CD4-positive, CD25-positive, alpha-beta regulatory T cell (primary cell): ENCODE results near the gene UTP15. TPM values are rescaled to one million over a fixed set of nuclear protein-coding genes. Genes with fewer than 3 reads are reported as not detected.

Experiments used
- ATAC-seq, 2 donors: fragments of 150-1000 bp; cut with Tn5 transposase; one replicate each; pipeline ENCODE4 v1.10.0; 2021; ENCODE audit warnings: low read depth in 2 of 2, moderate number of reproducible peaks in 2 of 2, moderate library complexity in 1 of 2
- DNase-seq, 3 donors: peaks; one replicate each; pipeline versions ENCODE4 v3.0.0 to v3.0.0-alpha.2; 2012 to 2022; ENCODE audit warnings: mixed read lengths in 1 of 3
- H3K27ac ChIP-seq: one replicate; pipeline ENCODE4 v1.7.0; 2013; ENCODE audit warnings: mild to moderate bottlenecking, low read length; ENCODE audit not compliant: insufficient read depth, poor library complexity, severe bottlenecking
- H3K27me3 ChIP-seq: one replicate; pipeline ENCODE4 v1.7.0; 2013; ENCODE audit warnings: low read length; ENCODE audit not compliant: control insufficient read depth, insufficient read depth
- H3K36me3 ChIP-seq: one replicate; pipeline ENCODE4 v1.7.0; 2013; ENCODE audit warnings: mild to moderate bottlenecking, low read length, moderate library complexity; ENCODE audit not compliant: control insufficient read depth, insufficient read depth
- H3K4me1 ChIP-seq: 2 replicates; pipeline ENCODE4 v1.7.0; 2013; ENCODE audit warnings: mild to moderate bottlenecking, low read length; ENCODE audit not compliant: insufficient read depth, control insufficient read depth, poor library complexity, severe bottlenecking
- H3K4me3 ChIP-seq: one replicate; pipeline ENCODE4 v1.7.0; 2013; ENCODE audit warnings: low read depth, mild to moderate bottlenecking, low read length, moderate library complexity
- H3K9me3 ChIP-seq, 2 experiments: 1 replicate in 1 of 2; 2 replicates in 1 of 2; pipeline ENCODE4 v1.7.0; 2013; ENCODE audit warnings: low read length in 2 of 2, mild to moderate bottlenecking in 1 of 2, moderate library complexity in 1 of 2; ENCODE audit not compliant: control insufficient read depth in 2 of 2
- H3K27ac Mint-ChIP-seq, 3 donors: one replicate each; pipeline ENCODE4 v1.8.0; 2020 to 2022; ENCODE audit warnings: mild to moderate bottlenecking in 3 of 3, mixed read lengths in 3 of 3, moderate library complexity in 2 of 3
- H3K27me3 Mint-ChIP-seq: one replicate; pipeline ENCODE4 v1.8.0; 2022; ENCODE audit warnings: mild to moderate bottlenecking, mixed read lengths
- H3K36me3 Mint-ChIP-seq: one replicate; pipeline ENCODE4 v1.8.0; 2020; ENCODE audit warnings: mixed read lengths
- H3K4me1 Mint-ChIP-seq, 4 donors: one replicate each; pipeline ENCODE4 v1.8.0; 2020 to 2022; ENCODE audit warnings: mixed read lengths in 4 of 4, mild to moderate bottlenecking in 1 of 4
- H3K4me3 Mint-ChIP-seq, 4 donors: one replicate each; pipeline ENCODE4 v1.8.0; 2020 to 2022; ENCODE audit warnings: mild to moderate bottlenecking in 4 of 4, mixed read lengths in 4 of 4, moderate library complexity in 3 of 4
- H3K9me3 Mint-ChIP-seq, 7 donors: one replicate each; pipeline ENCODE4 v1.8.0; 2020 to 2022; ENCODE audit warnings: mixed read lengths in 7 of 7, mild to moderate bottlenecking in 3 of 7, moderate library complexity in 2 of 7
- polyA plus RNA-seq, 4 donors: library from polyadenylated mRNA; unstranded; fragments of 300-500 nt; fragmentation: Illumina TruSeq; gene quantifications; one replicate each; pipeline ENCODE4 v1.2.3, GENCODE V29; 2021
- total RNA-seq: library from RNA; stranded (reverse); gene quantifications from one replicate; pipeline ENCODE4 v1.2.3, GENCODE V29; 2022

The UTP15 gene
- total and polyA plus RNA-seq, 5 donors from 2014 or later = 4.9 to 32.9 (median 10.1) TPM

- Mint-ChIP-seq H3K9me3 (no peaks in the 10 kb centered on the region), H3K27ac (peak overlapping the region; percentile 97 to 100 (median 99)), H3K27me3 (peaks cover 4% of the 10 kb centered on the region), H3K36me3 (peaks cover 3% of the 10 kb centered on the region), H3K4me3 (peak overlapping the region; percentile 97 to 100 (median 99)), H3K4me1 (peaks cover 37 to 66% (median 56%) of the 10 kb centered on the region in 4 donors)
- Histone ChIP-seq H3K36me3 (peaks cover 35% of the 10 kb centered on the region), H3K27ac (peak overlapping the region; percentile 94), H3K9me3 (no peaks in the 10 kb centered on the region), H3K4me1 (peaks cover 29% of the 10 kb centered on the region), H3K27me3 (no peaks in the 10 kb centered on the region), H3K4me3 (peak overlapping the region; percentile 100)
- no peak for ATAC-seq
- DNase-seq = no peak
Measured at GRCh38 chr5:73565969-73566547, 515 bp downstream of the UTP15 start.

GRCh38 chr5:73582285-73583145 lies 17.0 kb downstream of the UTP15 start:
- no peak overlapping the region for H3K4me3 ChIP-seq
- DNase-seq = no peak
- Mint-ChIP-seq H3K27ac (no peak overlapping the region), H3K4me3 (no peak overlapping the region), H3K4me1 (peaks cover 0 to 2% (median under 1%) of the 10 kb centered on the region in 4 donors), H3K9me3 (no peaks in the 10 kb centered on the region), H3K27me3 (no peaks in the 10 kb centered on the region), H3K36me3 (peaks cover 28% of the 10 kb centered on the region)
- H3K27ac ChIP-seq = no peak overlapping the region
- H3K4me1 ChIP-seq = no peaks in the 10 kb centered on the region
- H3K27me3 ChIP-seq = no peaks in the 10 kb centered on the region
- no peaks in the 10 kb centered on the region for H3K9me3 ChIP-seq
- H3K36me3 ChIP-seq = peaks cover 39% of the 10 kb centered on the region
- ATAC-seq = no peak

- Histone ChIP-seq H3K27ac (no peak overlapping the region), H3K36me3 (no peaks in the 10 kb centered on the region), H3K4me1 (no peaks in the 10 kb centered on the region), H3K27me3 (no peaks in the 10 kb centered on the region), H3K4me3 (no peak overlapping the region), H3K9me3 (no peaks in the 10 kb centered on the region)
- no peak overlapping the region for H3K4me3 Mint-ChIP-seq
- H3K36me3 Mint-ChIP-seq = no peaks in the 10 kb centered on the region
- H3K27ac Mint-ChIP-seq = no peak overlapping the region
- no peaks in the 10 kb centered on the region for H3K9me3 Mint-ChIP-seq
- H3K27me3 Mint-ChIP-seq = peaks cover 4% of the 10 kb centered on the region
- H3K4me1 Mint-ChIP-seq = no peaks in the 10 kb centered on the region
- no peak for ATAC-seq
- no peak for DNase-seq
Measured at GRCh38 chr5:73587923-73588322, 22.4 kb downstream of the UTP15 start.

DNA sequence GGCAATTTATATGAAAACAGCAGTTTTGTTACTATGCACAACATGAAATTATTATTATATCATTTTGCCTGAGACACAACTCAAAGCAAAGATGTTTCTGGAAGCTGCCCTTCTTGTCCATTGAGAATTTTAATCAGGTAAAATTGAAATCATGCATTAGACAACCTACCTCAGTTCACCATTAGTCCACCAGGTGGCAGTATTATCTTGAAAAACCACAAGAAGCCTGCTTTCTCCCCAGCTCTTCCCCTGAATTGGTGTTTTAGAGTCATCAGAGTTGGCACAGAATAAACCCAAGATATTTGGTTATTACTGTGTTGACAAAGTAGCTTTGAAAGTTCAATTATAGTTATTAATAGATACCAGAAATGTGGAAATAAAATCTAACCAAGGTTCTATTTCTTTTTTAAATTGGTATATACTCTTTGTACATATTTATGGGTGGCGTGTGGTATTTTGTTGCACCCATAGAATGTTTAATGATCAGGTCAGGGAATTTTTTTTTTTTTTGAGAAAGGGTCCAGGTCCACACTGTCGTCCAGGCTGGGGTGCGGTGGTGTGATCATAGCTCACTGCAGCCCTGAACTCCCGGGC lies 25.7 kb downstream of the UTP15 start:
- Mint-ChIP-seq H3K36me3 (no peaks in the 10 kb centered on the region), H3K4me3 (no peak overlapping the region)
- H3K27ac ChIP-seq = no peak overlapping the region

GRCh38 chr5:73591698-73592501 lies 26.4 kb downstream of the UTP15 start:
- no peaks in the 10 kb centered on the region for H3K36me3 Mint-ChIP-seq
- ATAC-seq = no peak
- no peak for DNase-seq
- Histone ChIP-seq H3K9me3 (no peaks in the 10 kb centered on the region), H3K4me3 (no peak overlapping the region), H3K27ac (no peak overlapping the region), H3K4me1 (no peaks in the 10 kb centered on the region), H3K36me3 (no peaks in the 10 kb centered on the region), H3K27me3 (no peaks in the 10 kb centered on the region)
- peaks cover 4% of the 10 kb centered on the region for H3K27me3 Mint-ChIP-seq
- no peak overlapping the region for H3K27ac Mint-ChIP-seq
- H3K4me3 Mint-ChIP-seq = no peak overlapping the region
- H3K4me1 Mint-ChIP-seq = no peaks in the 10 kb centered on the region
- H3K9me3 Mint-ChIP-seq = no peaks in the 10 kb centered on the region

More for the DNA sequence above, 25.7 kb downstream of the UTP15 start:
- Histone ChIP-seq H3K36me3 (no peaks in the 10 kb centered on the region), H3K27me3 (no peaks in the 10 kb centered on the region), H3K9me3 (no peaks in the 10 kb centered on the region), H3K4me3 (no peak overlapping the region), H3K4me1 (no peaks in the 10 kb centered on the region)
- DNase-seq (peak; percentile 42 to 84 (median 66)), ATAC-seq (peak; percentile 58 to 62)
- no peaks in the 10 kb centered on the region for H3K4me1 Mint-ChIP-seq
- H3K27ac Mint-ChIP-seq = no peak overlapping the region
- peaks cover 4% of the 10 kb centered on the region for H3K27me3 Mint-ChIP-seq
- H3K9me3 Mint-ChIP-seq = no peaks in the 10 kb centered on the region

- Histone ChIP-seq H3K4me3 (no peak overlapping the region), H3K27me3 (no peaks in the 10 kb centered on the region), H3K27ac (no peak overlapping the region), H3K9me3 (no peaks in the 10 kb centered on the region), H3K36me3 (no peaks in the 10 kb centered on the region), H3K4me1 (no peaks in the 10 kb centered on the region)
- no peaks in the 10 kb centered on the region for H3K36me3 Mint-ChIP-seq
- H3K9me3 Mint-ChIP-seq = no peaks in the 10 kb centered on the region
- H3K4me1 Mint-ChIP-seq = no peaks in the 10 kb centered on the region
- no peak for ATAC-seq
- H3K27ac Mint-ChIP-seq = no peak overlapping the region
- H3K27me3 Mint-ChIP-seq = peaks cover 4% of the 10 kb centered on the region
- DNase-seq = no peak
- no peak overlapping the region for H3K4me3 Mint-ChIP-seq
Measured at GRCh38 chr5:73592551-73592950, 27.0 kb downstream of the UTP15 start.

GRCh38 chr5:73596705-73597328 lies 31.3 kb downstream of the UTP15 start:
- no peaks in the 10 kb centered on the region for H3K36me3 Mint-ChIP-seq
- H3K36me3 ChIP-seq = no peaks in the 10 kb centered on the region
- no peak overlapping the region for H3K27ac Mint-ChIP-seq
- H3K4me1 Mint-ChIP-seq = no peaks in the 10 kb centered on the region
- DNase-seq (peak in 1 of 3 donors; percentile 49), ATAC-seq (no peak)
- H3K9me3 ChIP-seq = no peaks in the 10 kb centered on the region
- H3K27me3 Mint-ChIP-seq = peaks cover 17% of the 10 kb centered on the region
- no peaks in the 10 kb centered on the region for H3K4me1 ChIP-seq
- no peak overlapping the region for H3K27ac ChIP-seq
- H3K27me3 ChIP-seq = no peaks in the 10 kb centered on the region
- H3K9me3 Mint-ChIP-seq = peaks cover 0 to 6% (median 2%) of the 10 kb centered on the region in 7 donors
- no peak overlapping the region for H3K4me3 ChIP-seq
- no peak overlapping the region for H3K4me3 Mint-ChIP-seq
